ENCODE results near the gene KCNJ6.

KCNJ6 gene

DNA sequence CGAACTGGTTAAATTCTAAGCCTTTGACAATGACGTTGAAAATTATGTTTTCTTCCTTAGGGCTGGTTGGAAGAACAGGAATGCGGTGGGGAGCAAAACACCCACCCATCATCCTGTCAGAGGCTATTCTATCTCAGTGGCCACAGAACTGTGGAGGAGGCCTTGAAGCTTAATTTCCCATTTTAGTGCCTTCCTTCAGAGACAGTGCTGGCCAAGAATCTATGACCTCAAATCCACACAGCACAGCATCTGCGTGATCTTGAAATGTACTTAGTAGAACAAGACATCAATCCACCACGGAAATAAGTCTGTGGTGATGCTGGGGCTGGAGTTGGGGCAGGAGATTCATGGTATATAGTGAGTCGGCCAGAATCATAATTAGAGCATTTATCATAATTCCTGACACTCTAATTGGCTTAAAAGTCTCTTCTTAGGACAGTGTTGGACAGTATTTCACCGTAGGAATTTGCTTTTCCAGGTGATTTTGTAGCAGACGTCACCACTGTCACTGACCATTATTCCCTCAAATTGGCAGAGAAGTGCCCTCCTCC lies 113.1 kb downstream of the KCNJ6 start:
- Histone ChIP-seq H2BK12ac (ENCODE audit: low read length in 2 of 2) (peak overlapping the region in 1 of 2 experiments; percentile 49), H2AK5ac (ENCODE audit: low read length, severe bottlenecking) (no peak overlapping the region), H2BK120ac (ENCODE audit: low read depth, low read length) (no peak overlapping the region), H3K79me1 (replicated peaks; ENCODE audit: low read length, poor library complexity, severe bottlenecking) (peaks cover 2% of the 10 kb centered on the region), H2BK15ac (ENCODE audit: low read depth, poor library complexity, severe bottlenecking) (no peak overlapping the region), H3K18ac (ENCODE audit: low read depth in 1 of 2, low read length in 2 of 2) (no peak overlapping the region), H3K9me3 (ENCODE audit: control insufficient read depth, low read length) (no peaks in the 10 kb centered on the region), H2AFZ (ENCODE audit: low read depth, low read length) (no peak overlapping the region), H3K4me1 (ENCODE audit: control insufficient read depth, insufficient read depth, low read depth, low read length) (peaks cover 5% of the 10 kb centered on the region), H3K14ac (ENCODE audit: low read length in 2 of 2) (no peak overlapping the region), H2BK5ac (ENCODE audit: low read depth, low read length, poor library complexity, severe bottlenecking) (no peak overlapping the region), H3K4me2 (ENCODE audit: low read length, poor library complexity, severe bottlenecking) (no peak overlapping the region), H3K4ac (ENCODE audit: low read depth in 1 of 2, low read length in 2 of 2) (no peak overlapping the region), H4K8ac (ENCODE audit: low read length) (no peak overlapping the region), H3K27ac (ENCODE audit: low read length, poor library complexity, severe bottlenecking) (no peak overlapping the region), H3K27me3 (ENCODE audit: control insufficient read depth in 1 of 2, insufficient read depth in 1 of 2, low read length in 2 of 2) (peaks cover 0 to 45% of the 10 kb centered on the region in 2 experiments), H3K23ac (ENCODE audit: low read length in 2 of 2) (no peak overlapping the region), H3K36me3 (ENCODE audit: control insufficient read depth in 1 of 2, insufficient read depth in 2 of 2, low read depth in 1 of 2, low read length in 2 of 2) (no peaks in the 10 kb centered on the region), H4K91ac (ENCODE audit: low read length) (no peak overlapping the region), H3K4me3 (ENCODE audit: insufficient read depth in 1 of 2, low read depth in 1 of 2, low read length in 2 of 2) (no peak overlapping the region), H3K9ac (ENCODE audit: low read length) (no peak overlapping the region)
- WGBS: 94% methylated on average over 7 of the region's 8 CpGs
- no peak for DNase-seq

DNA sequence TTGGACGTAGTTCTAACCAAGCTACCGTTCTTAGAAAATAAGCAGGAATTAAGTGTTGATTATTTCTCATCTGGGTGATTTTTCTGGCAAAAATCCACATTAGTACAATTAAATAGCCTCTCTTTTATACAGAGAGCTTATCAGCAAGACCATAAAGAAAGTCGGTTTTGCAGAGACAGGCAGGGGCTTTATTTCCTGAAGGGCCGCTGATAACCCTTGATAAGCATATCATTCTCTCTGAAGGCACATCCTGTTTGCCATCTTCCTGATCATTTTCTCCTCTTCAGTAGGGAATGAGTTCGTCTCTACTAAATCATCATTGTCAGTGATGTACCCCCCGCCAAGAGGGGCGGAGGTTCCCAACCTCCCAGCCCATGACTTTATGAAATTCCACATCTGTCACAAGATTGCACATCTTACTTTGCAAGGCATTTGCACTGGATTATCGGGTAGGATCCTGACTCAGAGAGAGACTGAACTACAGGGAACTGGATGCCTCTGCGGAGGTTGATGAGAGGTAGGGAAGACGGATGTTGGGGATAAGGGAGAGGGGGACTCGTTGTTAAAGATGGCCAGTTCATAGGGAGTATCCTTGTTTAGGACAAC lies 115.7 kb downstream of the KCNJ6 start:
- H3K27ac ChIP-seq (ENCODE audit: low read length, poor library complexity, severe bottlenecking): no peak overlapping the region
- peak overlapping the region; percentile 23 for H2AFZ ChIP-seq (ENCODE audit: low read depth, low read length)
- no peak overlapping the region for H3K14ac ChIP-seq (ENCODE audit: low read length in 2 of 2)
- H3K79me1 ChIP-seq (replicated peaks; ENCODE audit: low read length, poor library complexity, severe bottlenecking): peaks cover 2% of the 10 kb centered on the region
- H2BK5ac ChIP-seq (ENCODE audit: low read depth, low read length, poor library complexity, severe bottlenecking): no peak overlapping the region
- no peak overlapping the region for H3K4ac ChIP-seq (ENCODE audit: low read depth in 1 of 2, low read length in 2 of 2)
- H2BK12ac ChIP-seq (ENCODE audit: low read length in 2 of 2): peak overlapping the region in 1 of 2 experiments; percentile 15
- H3K9me3 ChIP-seq (ENCODE audit: control insufficient read depth, low read length): no peaks in the 10 kb centered on the region
- no peak overlapping the region for H4K8ac ChIP-seq (ENCODE audit: low read length)
- no peak overlapping the region for H2BK120ac ChIP-seq (ENCODE audit: low read depth, low read length)
- no peak overlapping the region for H2AK5ac ChIP-seq (ENCODE audit: low read length, severe bottlenecking)
- peaks cover 4% of the 10 kb centered on the region for H3K4me1 ChIP-seq (ENCODE audit: control insufficient read depth, insufficient read depth, low read depth, low read length)
- WGBS: 42% methylated on average over 8 of the region's 11 CpGs
- H3K18ac ChIP-seq (ENCODE audit: low read depth in 1 of 2, low read length in 2 of 2): no peak overlapping the region
- no peak overlapping the region for H3K9ac ChIP-seq (ENCODE audit: low read length)
- no peaks in the 10 kb centered on the region for H3K36me3 ChIP-seq (ENCODE audit: control insufficient read depth in 1 of 2, insufficient read depth in 2 of 2, low read depth in 1 of 2, low read length in 2 of 2)
- no peak overlapping the region for H4K91ac ChIP-seq (ENCODE audit: low read length)
- H3K4me2 ChIP-seq (ENCODE audit: low read length, poor library complexity, severe bottlenecking): no peak overlapping the region
- no peak overlapping the region for H3K23ac ChIP-seq (ENCODE audit: low read length in 2 of 2)
- H2BK15ac ChIP-seq (ENCODE audit: low read depth, poor library complexity, severe bottlenecking): no peak overlapping the region
- DNase-seq: peak; percentile 54
- peaks cover 0 to 44% of the 10 kb centered on the region in 2 experiments for H3K27me3 ChIP-seq (ENCODE audit: control insufficient read depth in 1 of 2, insufficient read depth in 1 of 2, low read length in 2 of 2)
- H3K4me3 ChIP-seq (ENCODE audit: insufficient read depth in 1 of 2, low read depth in 1 of 2, low read length in 2 of 2): no peak overlapping the region

DNA sequence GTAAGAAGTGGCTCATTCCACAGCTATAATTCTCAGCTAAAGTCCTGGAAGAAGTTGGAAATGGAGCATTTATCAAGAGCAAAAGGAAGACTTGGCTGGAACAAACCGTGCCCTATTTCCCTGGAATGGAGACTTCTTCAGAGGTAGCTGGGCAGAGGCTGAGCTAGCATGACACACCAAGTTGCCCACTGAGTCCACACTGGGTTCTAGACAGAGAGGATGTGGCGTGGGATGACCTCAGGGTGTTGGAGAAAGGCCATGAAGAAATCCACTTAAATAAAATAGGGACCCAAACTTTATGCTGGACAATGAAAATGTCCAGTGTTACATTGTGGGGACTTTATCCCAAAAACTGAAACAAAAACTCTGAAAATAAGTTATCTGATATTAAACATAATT lies 116.2 kb downstream of the KCNJ6 start:
- H4K91ac ChIP-seq (ENCODE audit: low read length): peak overlapping the region; percentile 80
- no peaks in the 10 kb centered on the region for H3K9me3 ChIP-seq (ENCODE audit: control insufficient read depth, low read length)
- H3K18ac ChIP-seq (ENCODE audit: low read depth in 1 of 2, low read length in 2 of 2): peak overlapping the region in 1 of 2 experiments; percentile 78
- H4K8ac ChIP-seq (ENCODE audit: low read length): peak overlapping the region; percentile 90
- H3K4me1 ChIP-seq (ENCODE audit: control insufficient read depth, insufficient read depth, low read depth, low read length): peaks cover 4% of the 10 kb centered on the region
- peak overlapping the region; percentile 65 for H2BK120ac ChIP-seq (ENCODE audit: low read depth, low read length)
- 47% methylated on average over 1 of the region's 2 CpGs for WGBS
- H3K4ac ChIP-seq (ENCODE audit: low read depth in 1 of 2, low read length in 2 of 2): no peak overlapping the region
- no peak overlapping the region for H3K9ac ChIP-seq (ENCODE audit: low read length)
- H2AK5ac ChIP-seq (ENCODE audit: low read length, severe bottlenecking): peak overlapping the region; percentile 29
- H3K36me3 ChIP-seq (ENCODE audit: control insufficient read depth in 1 of 2, insufficient read depth in 2 of 2, low read depth in 1 of 2, low read length in 2 of 2): no peaks in the 10 kb centered on the region
- H2BK12ac ChIP-seq (ENCODE audit: low read length in 2 of 2): peak overlapping the region; percentile 79 to 95
- peaks cover 2% of the 10 kb centered on the region for H3K79me1 ChIP-seq (replicated peaks; ENCODE audit: low read length, poor library complexity, severe bottlenecking)
- no peak overlapping the region for H2BK5ac ChIP-seq (ENCODE audit: low read depth, low read length, poor library complexity, severe bottlenecking)
- H3K27ac ChIP-seq (ENCODE audit: low read length, poor library complexity, severe bottlenecking): peak overlapping the region; percentile 13
- peak; percentile 49 for DNase-seq
- no peak overlapping the region for H3K4me2 ChIP-seq (ENCODE audit: low read length, poor library complexity, severe bottlenecking)
- H2AFZ ChIP-seq (ENCODE audit: low read depth, low read length): no peak overlapping the region
- no peak overlapping the region for H3K14ac ChIP-seq (ENCODE audit: low read length in 2 of 2)
- H3K23ac ChIP-seq (ENCODE audit: low read length in 2 of 2): no peak overlapping the region
- H3K27me3 ChIP-seq (ENCODE audit: control insufficient read depth in 1 of 2, insufficient read depth in 1 of 2, low read length in 2 of 2): peaks cover 0 to 42% of the 10 kb centered on the region in 2 experiments
- H3K4me3 ChIP-seq (ENCODE audit: insufficient read depth in 1 of 2, low read depth in 1 of 2, low read length in 2 of 2): no peak overlapping the region
- no peak overlapping the region for H2BK15ac ChIP-seq (ENCODE audit: low read depth, poor library complexity, severe bottlenecking)

DNA sequence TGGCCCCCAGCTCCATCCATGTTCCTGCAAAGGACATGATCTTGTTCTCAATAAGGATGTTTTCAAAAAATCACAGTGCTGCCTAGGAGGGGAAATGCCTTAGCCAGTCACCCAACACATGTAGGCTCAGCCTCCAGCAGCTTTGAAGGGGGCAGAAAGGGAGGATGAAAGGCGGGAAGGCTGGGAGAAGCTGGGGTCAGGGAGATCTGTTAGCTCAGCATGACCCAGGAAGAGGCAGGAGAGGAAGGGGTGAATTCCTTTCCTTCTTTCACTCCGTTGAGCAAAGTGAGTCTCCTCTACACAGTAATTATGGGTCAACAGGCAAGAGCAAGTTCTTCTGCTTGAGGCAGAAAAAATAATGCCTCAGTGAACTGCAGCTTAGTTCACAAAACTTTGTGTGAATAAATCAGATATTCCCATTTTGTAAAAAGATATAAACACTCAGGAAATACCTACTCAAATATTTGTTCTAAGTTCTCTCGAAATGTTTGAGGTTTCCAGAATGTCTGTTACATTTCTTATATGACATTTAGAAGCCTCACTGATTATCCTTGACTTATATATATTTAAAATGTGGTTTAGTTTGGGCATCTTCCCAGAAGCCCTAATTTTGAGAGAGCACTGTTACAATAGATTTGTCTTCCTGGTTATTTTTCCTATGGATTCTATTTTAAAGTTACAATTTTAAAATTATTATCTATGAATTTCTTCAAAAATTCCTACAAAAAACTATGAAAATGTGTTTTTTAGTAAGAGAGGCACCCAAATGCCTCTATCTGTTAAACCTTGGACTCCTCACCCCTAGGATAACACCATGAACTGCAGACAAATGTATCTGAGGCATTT lies 116.8 kb downstream of the KCNJ6 start:
- peak overlapping the region; percentile 5 for H3K27ac ChIP-seq (ENCODE audit: low read length, poor library complexity, severe bottlenecking)
- H4K8ac ChIP-seq (ENCODE audit: low read length): peak overlapping the region; percentile 27
- no peak overlapping the region for H3K9ac ChIP-seq (ENCODE audit: low read length)
- peak overlapping the region; percentile 65 for H2BK120ac ChIP-seq (ENCODE audit: low read depth, low read length)
- DNase-seq: peak; percentile 40
- peak overlapping the region in 1 of 2 experiments; percentile 85 for H2BK12ac ChIP-seq (ENCODE audit: low read length in 2 of 2)
- H2AK5ac ChIP-seq (ENCODE audit: low read length, severe bottlenecking): no peak overlapping the region
- no peak overlapping the region for H2BK15ac ChIP-seq (ENCODE audit: low read depth, poor library complexity, severe bottlenecking)
- peak overlapping the region in 1 of 2 experiments; percentile 78 for H3K18ac ChIP-seq (ENCODE audit: low read depth in 1 of 2, low read length in 2 of 2)
- peaks cover 0 to 42% of the 10 kb centered on the region in 2 experiments for H3K27me3 ChIP-seq (ENCODE audit: control insufficient read depth in 1 of 2, insufficient read depth in 1 of 2, low read length in 2 of 2)
- H2AFZ ChIP-seq (ENCODE audit: low read depth, low read length): no peak overlapping the region
- no peak overlapping the region for H3K23ac ChIP-seq (ENCODE audit: low read length in 2 of 2)
- H3K4me1 ChIP-seq (ENCODE audit: control insufficient read depth, insufficient read depth, low read depth, low read length): peaks cover 4% of the 10 kb centered on the region
- H3K79me1 ChIP-seq (replicated peaks; ENCODE audit: low read length, poor library complexity, severe bottlenecking): peaks cover 2% of the 10 kb centered on the region
- H3K4me2 ChIP-seq (ENCODE audit: low read length, poor library complexity, severe bottlenecking): no peak overlapping the region
- no peak overlapping the region for H3K4me3 ChIP-seq (ENCODE audit: insufficient read depth in 1 of 2, low read depth in 1 of 2, low read length in 2 of 2)
- no peaks in the 10 kb centered on the region for H3K9me3 ChIP-seq (ENCODE audit: control insufficient read depth, low read length)
- no peak overlapping the region for H4K91ac ChIP-seq (ENCODE audit: low read length)
- WGBS: no CpG with 5 or more reads among the region's 3 CpGs
- no peaks in the 10 kb centered on the region for H3K36me3 ChIP-seq (ENCODE audit: control insufficient read depth in 1 of 2, insufficient read depth in 2 of 2, low read depth in 1 of 2, low read length in 2 of 2)
- peak overlapping the region; percentile 26 to 27 for H3K4ac ChIP-seq (ENCODE audit: low read depth in 1 of 2, low read length in 2 of 2)
- H2BK5ac ChIP-seq (ENCODE audit: low read depth, low read length, poor library complexity, severe bottlenecking): peak overlapping the region; percentile 5
- H3K14ac ChIP-seq (ENCODE audit: low read length in 2 of 2): no peak overlapping the region

All from mesenchymal stem cell (in vitro differentiated cells and primary cell).